GM12892 (cell line): ENCODE results near the gene PIK3R6.

ENCODE experiments used
- DNase-seq: peaks from one replicate; pipeline ENCODE4 v3.0.0; 2011; ENCODE audit not compliant: insufficient read length
- FAIRE-seq: peaks from 2 replicates; lab custom pipeline; 2011; peaks lifted over from hg19 to GRCh38; lab: Jason Lieb, UNC
- POLR2A ChIP-seq: IDR thresholded peaks from 2 replicates; pipeline ENCODE4 v1.6.1; 2011; ENCODE audit warnings: low read depth, low read length, control low read depth
- POLR2AphosphoS5 ChIP-seq: IDR thresholded peaks from 2 replicates; pipeline ENCODE4 v1.6.1; 2011; ENCODE audit warnings: low read depth, low read length, control low read depth
- TAF1 ChIP-seq: IDR thresholded peaks from 2 replicates; pipeline ENCODE4 v1.6.1; 2011; ENCODE audit warnings: low read depth, mild to moderate bottlenecking, control low read depth, low read length, borderline replicate concordance

The PIK3R6 gene

GRCh38 chr17:8880466-8880865 lies 13.0 kb upstream of the PIK3R6 start:
- FAIRE-seq = no peak
- no peak for TF ChIP-seq TAF1
- no peak for TF ChIP-seq POLR2A
- no peak for TF ChIP-seq POLR2AphosphoS5

GRCh38 chr17:8879410-8879809 lies 11.9 kb upstream of the PIK3R6 start:
- DNase-seq (no peak), FAIRE-seq (no peak)
- TF ChIP-seq POLR2AphosphoS5 = no peak
- no peak for TF ChIP-seq POLR2A
- no peak for TF ChIP-seq TAF1

More at GRCh38 chr17:8880466-8880865, 13.0 kb upstream of the PIK3R6 start:
- DNase-seq = no peak

- TF ChIP-seq POLR2AphosphoS5 (peak; percentile 68; the same call in 1 of the 2 replicates), TAF1 (no peak)
- no peak for DNase-seq
- peak; percentile 5 for FAIRE-seq
Observed at GRCh38 chr17:8877984-8878383, 10.5 kb upstream of the PIK3R6 start.

- FAIRE-seq (no peak), DNase-seq (no peak)
- TF ChIP-seq POLR2AphosphoS5 (no peak), TAF1 (no peak), POLR2A (no peak)
Observed at GRCh38 chr17:8875957-8876356, 8.5 kb upstream of the PIK3R6 start.

- no peak for DNase-seq
- TF ChIP-seq TAF1 (no peak), POLR2AphosphoS5 (no peak), POLR2A (no peak)
- FAIRE-seq = no peak
Observed at GRCh38 chr17:8875436-8875835, 8.0 kb upstream of the PIK3R6 start.

GRCh38 chr17:8873801-8874715 lies 6.6 kb upstream of the PIK3R6 start:
- DNase-seq (no peak), FAIRE-seq (no peak)
- TF ChIP-seq POLR2AphosphoS5 = no peak
- TF ChIP-seq POLR2A = no peak
- no peak for TF ChIP-seq TAF1

GRCh38 chr17:8872705-8873435 lies 5.4 kb upstream of the PIK3R6 start:
- DNase-seq = no peak
- no peak for FAIRE-seq
- TF ChIP-seq POLR2A = no peak
- no peak for TF ChIP-seq POLR2AphosphoS5
- no peak for TF ChIP-seq TAF1

GRCh38 chr17:8872036-8872704 lies 4.7 kb upstream of the PIK3R6 start:
- FAIRE-seq = peak; percentile 38
- DNase-seq = no peak
- TF ChIP-seq TAF1 = no peak
- TF ChIP-seq POLR2AphosphoS5 = no peak
- TF ChIP-seq POLR2A = no peak

- TF ChIP-seq POLR2AphosphoS5 = no peak
- no peak for TF ChIP-seq POLR2A
- no peak for TF ChIP-seq TAF1
- DNase-seq = no peak
- FAIRE-seq = no peak
Observed at GRCh38 chr17:8871081-8871581, 3.7 kb upstream of the PIK3R6 start.

GRCh38 chr17:8870406-8871040 lies 3.0 kb upstream of the PIK3R6 start:
- FAIRE-seq = no peak
- TF ChIP-seq TAF1 (no peak), POLR2A (no peak), POLR2AphosphoS5 (no peak)
- no peak for DNase-seq

GRCh38 chr17:8869114-8869815 lies 1.8 kb upstream of the PIK3R6 start:
- TF ChIP-seq POLR2AphosphoS5 (no peak), POLR2A (no peak), TAF1 (no peak)
- FAIRE-seq = peak; percentile 54
- no peak for DNase-seq

GRCh38 chr17:8868529-8868951 lies 1.1 kb upstream of the PIK3R6 start:
- FAIRE-seq (peak; percentile 95), DNase-seq (no peak)
- TF ChIP-seq POLR2A (no peak), POLR2AphosphoS5 (no peak), TAF1 (no peak)
